ENCODE results near the gene PKD1L1.
A peak's percentile ranks its signal among the peaks of the same experiment; 100 is the strongest.

Gene PKD1L1

DNA sequence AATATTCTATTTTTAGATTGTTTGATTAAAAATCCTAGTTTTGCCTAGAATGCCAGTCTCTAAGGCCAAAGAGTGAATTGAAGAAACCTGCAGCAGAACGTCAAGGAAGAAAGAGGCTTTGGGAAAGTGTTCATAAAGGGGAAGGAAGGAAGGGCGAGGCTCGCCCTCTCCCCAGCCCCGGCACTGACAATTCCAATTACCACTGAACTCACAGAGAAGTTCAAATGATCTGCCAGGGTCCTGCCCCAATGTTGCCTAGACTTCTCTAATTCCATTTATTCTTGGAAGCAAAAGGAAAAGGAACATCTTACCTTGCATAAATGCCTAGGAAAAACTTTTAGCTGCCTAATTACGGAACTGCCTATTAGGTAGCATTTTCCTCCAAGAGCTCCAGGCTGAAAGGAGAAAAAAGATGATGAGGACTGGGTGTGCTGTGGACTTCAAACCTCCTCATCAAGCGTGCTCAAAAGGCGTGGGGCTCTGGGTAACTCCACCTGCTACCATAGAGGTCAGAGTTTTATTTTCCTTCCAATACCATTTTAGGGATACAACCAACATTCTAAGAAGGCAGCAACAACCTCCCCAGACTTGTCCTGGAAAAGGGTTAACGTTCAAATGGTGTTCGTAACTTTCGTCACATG lies 134.5 kb downstream of the PKD1L1 start:
- Histone ChIP-seq H3K27me3 (no peaks in the 10 kb centered on the region), H3K4me1 (ENCODE audit: control insufficient read depth in 1 of 2, insufficient read depth in 1 of 2, low read depth in 1 of 2, low read length in 1 of 2) (peaks cover 31 to 34% of the 10 kb centered on the region in 2 experiments), H3K9me3 (no peaks in the 10 kb centered on the region), H3K4me3 (ENCODE audit: low read depth in 1 of 2, low read length in 1 of 2) (no peak overlapping the region), H3K36me3 (no peaks in the 10 kb centered on the region), H3K27ac (peak overlapping the region; percentile 14)
- TF ChIP-seq, protein P1, sequence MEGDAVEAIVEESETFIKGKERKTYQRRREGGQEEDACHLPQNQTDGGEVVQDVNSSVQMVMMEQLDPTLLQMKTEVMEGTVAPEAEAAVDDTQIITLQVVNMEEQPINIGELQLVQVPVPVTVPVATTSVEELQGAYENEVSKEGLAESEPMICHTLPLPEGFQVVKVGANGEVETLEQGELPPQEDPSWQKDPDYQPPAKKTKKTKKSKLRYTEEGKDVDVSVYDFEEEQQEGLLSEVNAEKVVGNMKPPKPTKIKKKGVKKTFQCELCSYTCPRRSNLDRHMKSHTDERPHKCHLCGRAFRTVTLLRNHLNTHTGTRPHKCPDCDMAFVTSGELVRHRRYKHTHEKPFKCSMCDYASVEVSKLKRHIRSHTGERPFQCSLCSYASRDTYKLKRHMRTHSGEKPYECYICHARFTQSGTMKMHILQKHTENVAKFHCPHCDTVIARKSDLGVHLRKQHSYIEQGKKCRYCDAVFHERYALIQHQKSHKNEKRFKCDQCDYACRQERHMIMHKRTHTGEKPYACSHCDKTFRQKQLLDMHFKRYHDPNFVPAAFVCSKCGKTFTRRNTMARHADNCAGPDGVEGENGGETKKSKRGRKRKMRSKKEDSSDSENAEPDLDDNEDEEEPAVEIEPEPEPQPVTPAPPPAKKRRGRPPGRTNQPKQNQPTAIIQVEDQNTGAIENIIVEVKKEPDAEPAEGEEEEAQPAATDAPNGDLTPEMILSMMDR (IDR thresholded peaks at IDR 0.05): no peak

DNA sequence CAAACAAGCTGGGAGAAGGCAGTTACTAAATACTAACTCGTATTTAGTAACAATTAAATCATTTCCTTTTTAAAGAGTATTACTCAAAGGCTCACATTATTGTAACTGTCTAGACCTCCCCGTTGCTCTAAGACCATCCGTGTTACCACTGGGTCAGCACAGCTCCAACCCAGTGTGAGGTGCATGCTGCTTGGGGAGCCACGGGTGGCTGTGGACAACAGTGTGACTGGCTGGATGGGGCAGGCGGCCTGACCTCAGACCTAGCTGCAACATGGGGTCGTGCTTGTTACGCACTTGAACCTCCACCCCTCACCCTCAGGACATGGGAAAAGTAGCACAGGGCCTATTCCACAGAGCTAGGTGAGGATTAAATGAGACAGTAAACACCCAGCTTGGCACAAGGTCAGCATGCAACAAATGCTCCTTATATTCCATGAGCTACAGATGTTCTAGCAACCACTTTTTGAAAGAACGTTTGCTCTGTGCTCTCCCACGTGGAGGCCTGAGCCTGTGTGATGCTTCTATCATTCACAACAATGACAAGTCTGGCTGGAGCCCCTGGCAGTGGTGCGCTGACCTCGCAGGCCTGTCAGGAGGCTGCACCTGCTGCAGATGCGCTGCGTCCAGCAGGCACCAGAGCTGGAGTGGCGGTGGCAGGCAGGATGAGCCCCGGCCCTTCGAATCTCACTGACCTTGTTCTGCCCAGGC lies 135.7 kb downstream of the PKD1L1 start:
- Histone ChIP-seq H3K9me3 (no peaks in the 10 kb centered on the region), H3K4me3 (ENCODE audit: low read depth in 1 of 2, low read length in 1 of 2) (no peak overlapping the region), H3K27me3 (no peaks in the 10 kb centered on the region), H3K4me1 (ENCODE audit: control insufficient read depth in 1 of 2, insufficient read depth in 1 of 2, low read depth in 1 of 2, low read length in 1 of 2) (peaks cover 41 to 45% of the 10 kb centered on the region in 2 experiments), H3K27ac (no peak overlapping the region), H3K36me3 (no peaks in the 10 kb centered on the region)
- TF ChIP-seq, protein P1 (IDR thresholded peaks at IDR 0.05): no peak

DNA sequence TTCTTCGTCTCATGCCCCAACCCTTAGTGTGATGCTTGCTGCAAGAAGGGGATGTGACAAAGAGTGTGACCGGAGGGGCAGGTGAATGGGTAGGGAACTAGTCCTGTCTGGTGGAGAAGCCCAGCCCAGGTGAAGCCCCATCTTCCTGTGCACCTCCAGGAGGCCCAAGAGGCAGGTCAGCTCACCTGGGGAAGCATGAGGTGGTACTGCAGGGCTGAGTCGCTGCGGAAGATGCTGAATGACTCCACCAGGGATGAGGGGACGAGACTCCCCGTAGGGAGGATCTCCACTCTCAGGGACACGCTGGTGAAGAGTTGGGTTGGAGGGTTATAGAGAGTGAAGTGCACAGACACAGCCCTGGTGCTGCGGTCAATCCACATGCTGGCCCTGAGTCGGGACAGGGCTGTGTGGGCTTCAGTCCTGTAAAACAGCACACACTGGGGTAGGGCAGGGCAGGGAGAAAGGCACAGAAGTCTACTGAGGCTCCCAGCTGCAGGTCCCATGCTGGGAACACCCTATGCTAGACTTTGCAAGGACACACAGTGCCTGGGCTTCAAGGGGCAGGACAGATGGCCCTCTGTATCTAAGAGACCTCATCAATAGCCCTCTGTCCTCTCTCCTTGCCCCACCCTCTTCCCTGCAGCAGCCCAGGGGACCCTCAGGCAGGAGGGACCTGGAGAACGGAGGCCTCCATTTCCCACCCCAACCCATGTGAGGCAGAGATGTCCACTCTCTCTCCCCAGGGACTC lies 136.5 kb downstream of the PKD1L1 start:
- no peaks in the 10 kb centered on the region for H3K9me3 ChIP-seq
- no peaks in the 10 kb centered on the region for H3K27me3 ChIP-seq
- peaks cover 49 to 53% of the 10 kb centered on the region in 2 experiments for H3K4me1 ChIP-seq (ENCODE audit: control insufficient read depth in 1 of 2, insufficient read depth in 1 of 2, low read depth in 1 of 2, low read length in 1 of 2)
- H3K36me3 ChIP-seq: no peaks in the 10 kb centered on the region
- no peak overlapping the region for H3K27ac ChIP-seq
- no peak overlapping the region for H3K4me3 ChIP-seq (ENCODE audit: low read depth in 1 of 2, low read length in 1 of 2)
- TF ChIP-seq, protein P1 (IDR thresholded peaks at IDR 0.05): no peak

DNA sequence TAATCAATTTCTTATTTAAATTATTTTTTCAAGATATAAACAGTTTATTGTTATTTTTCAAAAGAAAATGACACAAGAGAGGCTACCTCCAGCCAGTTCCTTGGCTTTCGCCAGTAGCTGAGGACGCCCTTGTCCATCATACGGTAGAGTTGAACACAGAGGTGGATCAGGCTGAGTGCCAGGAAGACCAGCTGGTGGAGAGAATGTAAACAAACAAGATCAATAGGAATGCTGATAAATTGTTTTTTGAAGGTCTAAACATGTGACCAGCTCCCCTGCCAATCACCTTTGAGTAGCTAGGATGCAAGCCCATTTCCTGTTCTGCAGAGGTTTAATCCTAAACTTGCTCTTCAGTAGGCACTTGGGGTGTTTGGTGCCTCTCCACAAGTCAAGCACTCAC lies 138.9 kb downstream of the PKD1L1 start:
- Histone ChIP-seq H3K4me1 (ENCODE audit: control insufficient read depth in 1 of 2, insufficient read depth in 1 of 2, low read depth in 1 of 2, low read length in 1 of 2) (peaks cover 64 to 74% of the 10 kb centered on the region in 2 experiments), H3K4me3 (ENCODE audit: low read depth in 1 of 2, low read length in 1 of 2) (no peak overlapping the region), H3K27ac (no peak overlapping the region), H3K27me3 (no peaks in the 10 kb centered on the region), H3K36me3 (no peaks in the 10 kb centered on the region), H3K9me3 (no peaks in the 10 kb centered on the region)
- TF ChIP-seq, protein P1 (IDR thresholded peaks at IDR 0.05): no peak

DNA sequence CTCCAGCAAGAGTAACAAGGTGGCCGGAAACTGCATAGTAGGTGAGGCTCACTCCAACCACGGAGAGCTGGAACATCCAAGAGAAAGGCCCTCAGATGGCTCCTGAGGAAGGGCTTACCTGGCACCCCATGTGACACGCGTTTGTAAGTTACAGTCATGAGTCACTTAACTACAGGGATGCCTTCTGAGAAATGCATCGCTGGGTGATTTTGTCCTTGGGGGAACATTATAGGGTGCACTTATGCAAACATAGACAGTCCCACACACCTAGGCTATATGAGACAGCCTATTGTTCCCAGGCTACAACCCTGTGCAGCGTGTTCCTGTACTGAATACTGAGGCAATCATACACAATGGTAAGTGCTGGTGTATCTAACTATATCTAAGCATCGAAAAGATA lies 139.9 kb downstream of the PKD1L1 start:
- no peaks in the 10 kb centered on the region for H3K9me3 ChIP-seq
- no peak overlapping the region for H3K4me3 ChIP-seq (ENCODE audit: low read depth in 1 of 2, low read length in 1 of 2)
- H3K4me1 ChIP-seq (ENCODE audit: control insufficient read depth in 1 of 2, insufficient read depth in 1 of 2, low read depth in 1 of 2, low read length in 1 of 2): peaks cover 54 to 63% of the 10 kb centered on the region in 2 experiments
- H3K27me3 ChIP-seq: no peaks in the 10 kb centered on the region
- H3K36me3 ChIP-seq: no peaks in the 10 kb centered on the region
- no peak overlapping the region for H3K27ac ChIP-seq
- TF ChIP-seq, protein P1 (IDR thresholded peaks at IDR 0.05): no peak

All from neutrophil (primary cell).